Neural progenitor cell (in vitro differentiated cells): Measurements from ENCODE around the gene HOXD1.

Experiments
- CTCF ChIP-seq: fragments of 200-600 bp; sonication (generic); IDR thresholded peaks from 2 replicates; pipeline ENCODE4 v1.5.1; 2017; ENCODE audit warnings: antibody characterized with exemption, mild to moderate bottlenecking
- EZH2 ChIP-seq: fragments of 200-600 bp; sonication (generic); IDR thresholded peaks from 2 replicates; pipeline ENCODE4 v1.6.1; 2017; ENCODE audit warnings: antibody characterized with exemption, mild to moderate bottlenecking, moderate library complexity
- EZH2phosphoT487 ChIP-seq: fragments of 200-600 bp; sonication (generic); IDR thresholded peaks from 2 replicates; pipeline ENCODE4 v1.6.1; 2017; ENCODE audit warnings: antibody characterized with exemption

GRCh38 chr2:176177580-176178037 is 10.9 kb upstream of the HOXD1 start:
- TF ChIP-seq CTCF (no peak), EZH2phosphoT487 (no peak), EZH2 (no peak)
